Measurements from ENCODE around the gene PPP1R12A. TPM values are rescaled to one million over a fixed set of nuclear protein-coding genes. Genes with fewer than 3 reads are reported as not detected.

Gene PPP1R12A
- polyA plus RNA-seq, 3 donors, result 26.2 to 57.2 (median 33.1) TPM

DNA sequence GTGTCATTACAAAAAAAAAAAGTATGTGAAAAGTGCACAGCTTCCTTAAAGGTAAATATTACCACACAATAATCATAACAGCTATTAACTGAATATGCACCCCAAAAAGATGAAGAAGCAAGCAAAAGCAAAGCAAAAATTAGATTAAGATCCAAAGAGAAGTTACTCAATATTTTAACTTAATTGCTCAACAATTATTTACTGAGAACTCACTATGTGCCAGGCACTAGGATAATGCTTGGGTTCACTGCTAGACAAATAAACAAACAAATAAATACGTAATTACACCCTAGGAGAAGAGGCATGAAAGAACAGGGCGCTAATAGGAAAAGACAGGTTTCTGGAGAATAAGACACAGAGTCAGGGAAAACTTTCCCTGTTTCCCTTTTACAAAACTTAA, 33.4 kb downstream of the PPP1R12A start:
- H3K9ac ChIP-seq (ENCODE audit: insufficient read depth, low read length, poor library complexity, severe bottlenecking), result no peak overlapping the region
- no peaks in the 10 kb centered on the region for H3K27me3 ChIP-seq (ENCODE audit: control insufficient read depth in 2 of 2, insufficient read depth in 2 of 2, low read length in 2 of 2)
- no peaks in the 10 kb centered on the region for H3K36me3 ChIP-seq (replicated peaks in 1 of 2; ENCODE audit: control insufficient read depth in 1 of 2, insufficient read depth in 2 of 2, low read length in 2 of 2)
- H4K20me1 ChIP-seq (ENCODE audit: insufficient read depth, low read length), result peaks cover 96% of the 10 kb centered on the region
- no peaks in the 10 kb centered on the region for H3K9me3 ChIP-seq (replicated peaks in 1 of 2; ENCODE audit: control insufficient read depth in 1 of 2, insufficient read depth in 1 of 2, low read length in 2 of 2)
- peaks cover 99% of the 10 kb centered on the region for H3K79me2 ChIP-seq (ENCODE audit: insufficient read depth, low read length)
- Mint-ChIP-seq H3K27ac (peak overlapping the region in 5 of 7 donors; percentile 4 to 57 (median 23)), H3K4me3 (no peak overlapping the region), H3K36me3 (no peaks in the 10 kb centered on the region), H3K27me3 (ENCODE audit: low read depth in 3 of 3) (no peaks in the 10 kb centered on the region), H3K9me3 (no peaks in the 10 kb centered on the region), H3K4me1 (peaks cover 39% of the 10 kb centered on the region)
- no peak overlapping the region for H2AFZ ChIP-seq (ENCODE audit: insufficient read depth, low read depth, low read length, poor library complexity, severe bottlenecking)
- peak overlapping the region in 1 of 2 donors; percentile 39 for H3K27ac ChIP-seq (ENCODE audit: low read depth in 1 of 2, low read length in 2 of 2)
- intact Hi-C loops (cut with micrococcal nuclease), result no loop called here
- no peak for DNase-seq
- no CpG with 5 or more reads among the region's 2 CpGs for WGBS (ENCODE audit: insufficient coverage)
- peaks cover 3 to 8% of the 10 kb centered on the region in 2 donors for H3K4me1 ChIP-seq (ENCODE audit: control insufficient read depth in 1 of 2, insufficient read depth in 2 of 2, low read length in 2 of 2)
- H3K4me2 ChIP-seq (replicated peaks; ENCODE audit: extremely low read depth, low read length, poor library complexity, severe bottlenecking), result no peak overlapping the region
- H3K4me3 ChIP-seq (replicated peaks in 1 of 3; ENCODE audit: low read depth in 2 of 3, low read length in 3 of 3), result no peak overlapping the region
- TF ChIP-seq, protein P1, sequence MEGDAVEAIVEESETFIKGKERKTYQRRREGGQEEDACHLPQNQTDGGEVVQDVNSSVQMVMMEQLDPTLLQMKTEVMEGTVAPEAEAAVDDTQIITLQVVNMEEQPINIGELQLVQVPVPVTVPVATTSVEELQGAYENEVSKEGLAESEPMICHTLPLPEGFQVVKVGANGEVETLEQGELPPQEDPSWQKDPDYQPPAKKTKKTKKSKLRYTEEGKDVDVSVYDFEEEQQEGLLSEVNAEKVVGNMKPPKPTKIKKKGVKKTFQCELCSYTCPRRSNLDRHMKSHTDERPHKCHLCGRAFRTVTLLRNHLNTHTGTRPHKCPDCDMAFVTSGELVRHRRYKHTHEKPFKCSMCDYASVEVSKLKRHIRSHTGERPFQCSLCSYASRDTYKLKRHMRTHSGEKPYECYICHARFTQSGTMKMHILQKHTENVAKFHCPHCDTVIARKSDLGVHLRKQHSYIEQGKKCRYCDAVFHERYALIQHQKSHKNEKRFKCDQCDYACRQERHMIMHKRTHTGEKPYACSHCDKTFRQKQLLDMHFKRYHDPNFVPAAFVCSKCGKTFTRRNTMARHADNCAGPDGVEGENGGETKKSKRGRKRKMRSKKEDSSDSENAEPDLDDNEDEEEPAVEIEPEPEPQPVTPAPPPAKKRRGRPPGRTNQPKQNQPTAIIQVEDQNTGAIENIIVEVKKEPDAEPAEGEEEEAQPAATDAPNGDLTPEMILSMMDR (IDR thresholded peaks at IDR 0.05), result no peak

DNA sequence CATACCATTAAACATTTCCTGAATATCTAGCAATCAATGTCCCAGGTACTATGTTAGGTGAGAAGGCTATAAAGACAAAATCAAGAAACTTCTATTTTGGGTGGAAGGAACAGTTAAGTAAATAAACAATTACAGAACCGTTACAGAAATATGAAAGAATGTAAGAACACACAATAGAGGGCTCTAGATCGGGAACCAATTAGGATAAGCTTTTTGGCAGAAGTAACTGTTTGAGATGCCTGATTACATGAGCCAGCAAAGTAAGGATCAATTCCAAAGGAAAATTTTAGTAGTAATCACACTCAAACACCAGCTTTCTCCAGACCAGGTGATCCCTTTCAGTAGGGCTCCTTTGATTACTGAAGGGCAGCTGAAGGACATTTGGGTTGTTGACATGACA, 33.9 kb downstream of the PPP1R12A start:
- Mint-ChIP-seq H3K9me3 (no peaks in the 10 kb centered on the region), H3K27ac (peak overlapping the region in 2 of 7 donors; percentile 27 to 57), H3K27me3 (ENCODE audit: low read depth in 3 of 3) (no peaks in the 10 kb centered on the region), H3K36me3 (no peaks in the 10 kb centered on the region), H3K4me3 (no peak overlapping the region), H3K4me1 (peaks cover 41% of the 10 kb centered on the region)
- Histone ChIP-seq H3K9ac (ENCODE audit: insufficient read depth, low read length, poor library complexity, severe bottlenecking) (no peak overlapping the region), H4K20me1 (ENCODE audit: insufficient read depth, low read length) (peaks cover 97% of the 10 kb centered on the region), H3K79me2 (ENCODE audit: insufficient read depth, low read length) (peaks cover 99% of the 10 kb centered on the region), H3K36me3 (replicated peaks in 1 of 2; ENCODE audit: control insufficient read depth in 1 of 2, insufficient read depth in 2 of 2, low read length in 2 of 2) (no peaks in the 10 kb centered on the region), H3K4me2 (replicated peaks; ENCODE audit: extremely low read depth, low read length, poor library complexity, severe bottlenecking) (no peak overlapping the region), H3K27ac (ENCODE audit: low read depth in 1 of 2, low read length in 2 of 2) (peak overlapping the region in 1 of 2 donors; percentile 39), H3K4me1 (ENCODE audit: control insufficient read depth in 1 of 2, insufficient read depth in 2 of 2, low read length in 2 of 2) (peaks cover 3 to 8% of the 10 kb centered on the region in 2 donors), H3K4me3 (replicated peaks in 1 of 3; ENCODE audit: low read depth in 2 of 3, low read length in 3 of 3) (no peak overlapping the region), H3K27me3 (ENCODE audit: control insufficient read depth in 2 of 2, insufficient read depth in 2 of 2, low read length in 2 of 2) (no peaks in the 10 kb centered on the region), H2AFZ (ENCODE audit: insufficient read depth, low read depth, low read length, poor library complexity, severe bottlenecking) (no peak overlapping the region), H3K9me3 (replicated peaks in 1 of 2; ENCODE audit: control insufficient read depth in 1 of 2, insufficient read depth in 1 of 2, low read length in 2 of 2) (no peaks in the 10 kb centered on the region)
- no peak for DNase-seq
- WGBS (ENCODE audit: insufficient coverage), result no CpG with 5 or more reads among the region's 2 CpGs
- TF ChIP-seq, protein P1 (IDR thresholded peaks at IDR 0.05), result no peak
- intact Hi-C loops (cut with micrococcal nuclease), result no loop called here

All from CD14-positive monocyte (primary cell).